ENCODE data around the gene ZSWIM7. TPM values are rescaled to one million over a fixed set of nuclear protein-coding genes. Genes with fewer than 3 reads are reported as not detected.

Gene ZSWIM7
- total and polyA plus RNA-seq, 2 of the 4 experiments (the other 2 are of a cell fraction): 6.8 to 12.1 TPM

DNA sequence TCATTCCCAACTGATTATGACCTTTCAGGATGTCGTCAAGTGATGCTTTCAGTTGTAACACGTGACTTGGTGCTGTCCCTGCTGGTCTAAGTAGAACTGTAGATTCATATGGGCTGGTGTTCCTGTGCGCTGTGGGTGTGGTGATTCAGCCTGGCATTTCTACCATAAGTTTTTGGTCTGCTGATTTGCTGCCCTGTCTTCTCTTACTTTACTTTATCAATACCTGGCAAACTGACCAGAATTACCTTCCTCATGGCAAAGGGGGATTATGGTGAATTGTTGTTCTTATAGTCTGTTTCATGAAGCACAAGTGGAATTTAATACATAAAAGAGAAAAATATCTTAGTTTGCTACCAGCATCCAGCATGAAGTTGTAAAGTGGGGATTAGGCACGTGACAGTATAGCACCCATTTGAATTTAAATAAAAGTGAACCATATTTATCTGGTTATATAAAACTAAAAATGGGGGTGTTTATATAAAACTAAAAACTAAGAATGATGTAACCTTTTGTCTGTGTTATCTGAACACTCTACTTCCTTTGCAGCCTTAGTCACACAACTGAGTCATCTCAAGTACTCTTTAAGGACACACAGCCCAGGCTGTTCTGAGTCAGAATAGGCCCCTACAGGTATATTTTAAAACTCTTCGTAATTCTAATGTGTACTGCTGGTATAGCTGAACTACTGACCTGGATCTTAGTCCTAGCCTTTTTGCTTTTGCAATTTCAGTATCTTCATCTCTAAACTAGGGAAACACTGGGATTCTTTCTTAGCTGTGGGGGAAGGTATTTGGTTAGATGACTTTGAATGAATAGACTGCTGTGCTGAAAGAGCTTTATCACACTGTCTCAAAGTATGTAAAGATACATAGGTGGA is 28.4 kb upstream of the ZSWIM7 start (continued):
- TF ChIP-seq, protein P1, sequence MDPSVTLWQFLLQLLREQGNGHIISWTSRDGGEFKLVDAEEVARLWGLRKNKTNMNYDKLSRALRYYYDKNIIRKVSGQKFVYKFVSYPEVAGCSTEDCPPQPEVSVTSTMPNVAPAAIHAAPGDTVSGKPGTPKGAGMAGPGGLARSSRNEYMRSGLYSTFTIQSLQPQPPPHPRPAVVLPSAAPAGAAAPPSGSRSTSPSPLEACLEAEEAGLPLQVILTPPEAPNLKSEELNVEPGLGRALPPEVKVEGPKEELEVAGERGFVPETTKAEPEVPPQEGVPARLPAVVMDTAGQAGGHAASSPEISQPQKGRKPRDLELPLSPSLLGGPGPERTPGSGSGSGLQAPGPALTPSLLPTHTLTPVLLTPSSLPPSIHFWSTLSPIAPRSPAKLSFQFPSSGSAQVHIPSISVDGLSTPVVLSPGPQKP (IDR thresholded peaks at IDR 0.05; ENCODE audit: borderline replicate concordance, low read depth, low read length): no peak
- TF ChIP-seq MAZ (IDR thresholded peaks at IDR 0.05; ENCODE audit: borderline replicate concordance, low read depth, low read length): no peak

DNA sequence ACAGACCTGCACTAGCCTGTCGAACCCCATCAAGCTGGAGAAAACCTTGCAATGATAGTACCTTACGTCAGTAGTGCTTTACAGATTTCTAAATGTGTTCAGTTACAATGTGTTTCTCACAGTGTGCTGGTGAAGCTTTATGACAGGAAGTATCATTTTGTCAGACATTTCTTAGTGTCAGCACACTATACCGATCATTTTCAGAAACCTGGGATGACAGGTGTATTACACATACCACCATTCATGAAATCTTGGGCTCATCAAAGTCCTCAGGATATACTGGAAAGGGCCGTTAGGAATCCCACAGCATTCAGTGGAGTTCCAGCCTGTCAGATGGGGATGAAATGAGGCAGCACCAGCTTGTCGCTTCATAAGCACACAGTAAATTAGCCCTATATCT is 27.4 kb upstream of the ZSWIM7 start:
- no peak overlapping the region for H3K4me3 ChIP-seq (ENCODE audit: insufficient read depth, low read depth, low read length)
- H2BK5ac ChIP-seq (ENCODE audit: low read depth, low read length, poor library complexity, severe bottlenecking): peak overlapping the region; percentile 8
- H3K36me3 ChIP-seq (ENCODE audit: control insufficient read depth, insufficient read depth, low read length): peaks cover 26% of the 10 kb centered on the region
- H3K79me1 ChIP-seq (ENCODE audit: low read depth in 1 of 2, low read length in 2 of 2): peaks cover 23 to 51% of the 10 kb centered on the region in 2 experiments
- no peak for TF ChIP-seq CHD1 (IDR thresholded peaks at IDR 0.05; ENCODE audit: low read depth, low read length)
- TF ChIP-seq BHLHE40 (IDR thresholded peaks at IDR 0.05; ENCODE audit: low read depth, low read length): no peak
- no peak for TF ChIP-seq MAFK (IDR thresholded peaks at IDR 0.05; ENCODE audit: low read depth, low read length)
- no peak for TF ChIP-seq SMC3 (IDR thresholded peaks at IDR 0.05; ENCODE audit: low read depth, low read length)
- no peak for TF ChIP-seq CEBPB (IDR thresholded peaks at IDR 0.05; ENCODE audit: low read depth, low read length)
- TF ChIP-seq, protein P1 (IDR thresholded peaks at IDR 0.05; ENCODE audit: borderline replicate concordance, low read depth, low read length): no peak
- H2BK120ac ChIP-seq (ENCODE audit: low read depth, low read length): peak overlapping the region; percentile 86; the same call in 1 of the 2 replicates
- H3K4me1 ChIP-seq (ENCODE audit: control insufficient read depth, insufficient read depth, low read length): peaks cover 3% of the 10 kb centered on the region
- peak overlapping the region; percentile 84; the same call in 2 of the 3 replicates for H2BK15ac ChIP-seq (ENCODE audit: low read depth, low read length)
- H4K5ac ChIP-seq (ENCODE audit: low read depth, low read length): no peak overlapping the region
- H3K4ac ChIP-seq (ENCODE audit: low read depth, low read length): peak overlapping the region; percentile 77; the same call in 1 of the 2 replicates
- dilution Hi-C loops (cut with HindIII; ENCODE audit: low sequenced_read_pairs, unreplicated experiment): no loop called here
- H3K23ac ChIP-seq (ENCODE audit: low read depth, low read length): no peak overlapping the region
- POLR2A ChIA-PET (ENCODE audit: unreplicated experiment): no interaction called here
- ATAC-seq (ENCODE audit: low read depth) (no peak), DNase-seq (no peak)
- peaks cover 6% of the 10 kb centered on the region for H3K9me1 ChIP-seq (ENCODE audit: insufficient read depth, low read length)
- H2AFZ ChIP-seq (replicated peaks; ENCODE audit: low read length, poor library complexity): no peak overlapping the region
- no peak overlapping the region for H2AK9ac ChIP-seq (replicated peaks; ENCODE audit: low read depth, low read length, poor library complexity)
- H3K14ac ChIP-seq (replicated peaks; ENCODE audit: low read depth, low read length): 0 out of 2 replicates have a peak overlapping the region, but pooled peaks have one; percentile 23
- BruUV-seq (replicated peaks): no TSS peak
- in situ Hi-C loops (cut with MboI; ENCODE audit: low sequenced_read_pairs): no loop called here
- intact Hi-C loops (cut with micrococcal nuclease): no loop called here
- H4K20me1 ChIP-seq (ENCODE audit: insufficient read depth, low read length): peaks cover 5% of the 10 kb centered on the region; the same call in 1 of the 2 replicates
- H4K8ac ChIP-seq (ENCODE audit: low read depth in 2 of 2, low read length in 2 of 2): peak overlapping the region in 1 of 2 experiments; percentile 48; a peak in 1 of 4 replicates
- H3K4me2 ChIP-seq (ENCODE audit: low read depth, low read length): no peak overlapping the region
- no peaks in the 10 kb centered on the region for H3K27me3 ChIP-seq (ENCODE audit: control insufficient read depth, insufficient read depth, low read length)
- no peak overlapping the region for H3K18ac ChIP-seq (ENCODE audit: low read depth, low read length)
- no peak overlapping the region for H3K27ac ChIP-seq (ENCODE audit: insufficient read depth, low read length)
- H3K9me3 ChIP-seq (ENCODE audit: control insufficient read depth, insufficient read depth, low read length): no peaks in the 10 kb centered on the region
- whole genome bisulfite sequencing, 2 experiments (ENCODE audit: extremely low coverage in 2 of 2, insufficient read length in 1 of 2): no CpG with 5 or more reads among the region's 5 CpGs
- H2AK5ac ChIP-seq (ENCODE audit: low read depth, low read length): peak overlapping the region; percentile 44; the same call in 1 of the 2 replicates
- H3K9ac ChIP-seq (ENCODE audit: low read depth, low read length): no peak overlapping the region
- no peak overlapping the region for H3K56ac ChIP-seq (ENCODE audit: extremely low read depth, insufficient read depth, low read length)
- CTCF ChIA-PET: no interaction called here
- 0 out of 2 replicates have a peak overlapping the region, but pooled peaks have one; percentile 3 for H4K91ac ChIP-seq (ENCODE audit: insufficient read depth, low read depth, low read length)
- peak overlapping the region; percentile 90; the same call in 1 of the 2 replicates for H2BK20ac ChIP-seq (ENCODE audit: low read depth, low read length)

Measured in IMR-90 (cell line).